GM23248 (cell line): ENCODE results near the gene PC. TPM values are rescaled to one million over a fixed set of nuclear protein-coding genes. Genes with fewer than 3 reads are reported as not detected.
A peak's percentile ranks its signal among the peaks of the same experiment; 100 is the strongest.

Experiments
- DNase-seq: peaks from one replicate; pipeline ENCODE4 v3.0.0-alpha.2; 2015
- H2AFZ ChIP-seq: fragments of 200-600 bp; sonication (generic); 2 replicates; pipeline ENCODE4 v1.6.1; 2016; ENCODE audit warnings: antibody characterized with exemption
- H3F3A ChIP-seq: fragments of 200-600 bp; sonication (generic); 2 replicates; pipeline ENCODE4 v1.6.1; 2016; ENCODE audit warnings: mild to moderate bottlenecking, antibody characterized with exemption, mixed run types; ENCODE audit not compliant: insufficient read depth
- H3K27ac ChIP-seq: fragments of 200-600 bp; sonication (generic); 2 replicates; pipeline ENCODE4 v1.5.1; 2016; ENCODE audit warnings: mild to moderate bottlenecking
- H3K27me3 ChIP-seq: fragments of 200-600 bp; sonication (generic); replicated peaks from 2 replicates; pipeline ENCODE4 v1.6.1; 2016; ENCODE audit warnings: mild to moderate bottlenecking; ENCODE audit not compliant: insufficient read depth
- H3K36me3 ChIP-seq: fragments of 200-600 bp; sonication (generic); 2 replicates; pipeline ENCODE4 v1.6.1; 2016; ENCODE audit warnings: low read depth, mild to moderate bottlenecking
- H3K4me1 ChIP-seq: fragments of 200-600 bp; sonication (generic); 2 replicates; pipeline ENCODE4 v1.6.1; 2016; ENCODE audit warnings: mild to moderate bottlenecking; ENCODE audit not compliant: insufficient read depth
- H3K4me2 ChIP-seq: fragments of 200-600 bp; sonication (generic); one replicate; pipeline ENCODE4 v1.6.1; 2016; ENCODE audit warnings: mild to moderate bottlenecking; ENCODE audit not compliant: unreplicated experiment
- H3K4me3 ChIP-seq: fragments of 200-600 bp; sonication (generic); 2 replicates; pipeline ENCODE4 v1.5.1; 2016; ENCODE audit warnings: mild to moderate bottlenecking
- H3K79me2 ChIP-seq: fragments of 200-600 bp; sonication (generic); 2 replicates; pipeline ENCODE4 v1.6.1; 2016; ENCODE audit warnings: mild to moderate bottlenecking; ENCODE audit not compliant: insufficient read depth
- H3K9ac ChIP-seq: fragments of 200-600 bp; sonication (generic); 2 replicates; pipeline ENCODE4 v1.6.1; 2016; ENCODE audit warnings: mild to moderate bottlenecking
- H3K9me2 ChIP-seq: fragments of 200-600 bp; sonication (generic); 2 replicates; pipeline ENCODE4 v1.6.1; 2016; ENCODE audit warnings: mixed run types, mild to moderate bottlenecking, moderate library complexity; ENCODE audit not compliant: insufficient read depth
- H3K9me3 ChIP-seq: fragments of 200-600 bp; sonication (generic); one replicate; pipeline ENCODE4 v1.6.1; 2017; ENCODE audit warnings: low read depth
- H4K20me1 ChIP-seq: fragments of 200-600 bp; sonication (generic); 2 replicates; pipeline ENCODE4 v1.6.0; 2016; ENCODE audit not compliant: insufficient read depth
- EZH2 ChIP-seq: fragments of 200-600 bp; sonication (generic); IDR thresholded peaks from 2 replicates; pipeline ENCODE4 v1.6.1; 2018; ENCODE audit warnings: antibody characterized with exemption, mild to moderate bottlenecking; ENCODE audit not compliant: insufficient read depth, poor library complexity, severe bottlenecking
- EZH2phosphoT487 ChIP-seq: fragments of 200-600 bp; sonication (generic); IDR thresholded peaks from 2 replicates; pipeline ENCODE4 v1.6.1; 2018; ENCODE audit warnings: antibody characterized with exemption, moderate library complexity, mild to moderate bottlenecking, low read depth; ENCODE audit not compliant: insufficient read depth
- WGBS, 2 experiments: methylation state at CpG; one replicate each; pipeline ENCODE4 v1.1.6; 2015 to 2017; ENCODE audit warnings: low lambda C conversion rate in 2 of 2, low coverage in 1 of 2; ENCODE audit errors: missing lambda C conversion rate in 2 of 2; 5-methylcytosine and 5-hydroxymethylcytosine counted together
- in situ Hi-C: fragments of 300-500 bp; cut with MboI; formaldehyde crosslinking; loops from 2 replicates; pipeline ENCODE4 v1.15.0; 2020
- polyA plus RNA-seq: library from polyadenylated mRNA; unstranded; fragments of >200 nt; fragmentation: Nextera tagmentation; extraction: Ambion mirVana; gene quantifications from 2 replicates; pipeline ENCODE4 v1.2.1, GENCODE V29; 2016
- total RNA-seq: library from RNA; depleted of rRNA; stranded (reverse); fragments of >200 nt; shearing (Covaris generic); gene quantifications from 2 replicates; pipeline ENCODE4 v1.2.3, GENCODE V29; 2014

PC gene
- total and polyA plus RNA-seq, 2 experiments from 2014 or later = 16.4 to 16.6 TPM

DNA sequence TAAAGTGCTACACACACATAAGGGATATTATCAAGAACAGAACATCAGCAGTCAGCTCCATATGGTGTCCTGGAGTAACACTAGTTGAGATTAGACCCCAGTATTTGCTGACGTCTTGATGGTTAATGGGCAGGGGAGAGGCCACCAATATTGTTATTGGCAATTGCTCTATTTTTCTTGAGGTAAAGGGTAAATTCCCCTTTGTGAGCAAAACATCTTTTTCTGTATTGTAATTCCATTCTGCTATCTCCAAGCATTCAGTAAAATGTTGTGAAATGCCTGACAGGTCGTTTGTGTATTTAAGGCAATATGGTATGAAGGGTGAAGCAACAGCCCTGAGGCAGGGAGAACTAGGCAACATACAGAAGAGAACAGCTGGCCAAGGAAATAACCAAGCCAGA, 21.9 kb downstream of the PC start:
- WGBS, 2 experiments = 34 to 46% methylated on average over 2 of the region's 2 CpGs
- H3K4me2 ChIP-seq = no peak overlapping the region
- H4K20me1 ChIP-seq = no peaks in the 10 kb centered on the region
- peak; percentile 58 for DNase-seq
- no peak for TF ChIP-seq EZH2
- TF ChIP-seq EZH2phosphoT487 = no peak
- H3K4me3 ChIP-seq = no peak overlapping the region
- peaks cover 19% of the 10 kb centered on the region; the same call in 1 of the 2 replicates for H3F3A ChIP-seq
- H3K36me3 ChIP-seq = no peaks in the 10 kb centered on the region
- in situ Hi-C loops = no loop called here
- H3K79me2 ChIP-seq = no peaks in the 10 kb centered on the region
- H2AFZ ChIP-seq = no peak overlapping the region
- H3K4me1 ChIP-seq = peaks cover 16% of the 10 kb centered on the region
- no peaks in the 10 kb centered on the region for H3K9me2 ChIP-seq
- H3K9ac ChIP-seq = no peak overlapping the region
- H3K9me3 ChIP-seq = no peaks in the 10 kb centered on the region
- no peaks in the 10 kb centered on the region for H3K27me3 ChIP-seq
- peak overlapping the region; percentile 30 for H3K27ac ChIP-seq

DNA sequence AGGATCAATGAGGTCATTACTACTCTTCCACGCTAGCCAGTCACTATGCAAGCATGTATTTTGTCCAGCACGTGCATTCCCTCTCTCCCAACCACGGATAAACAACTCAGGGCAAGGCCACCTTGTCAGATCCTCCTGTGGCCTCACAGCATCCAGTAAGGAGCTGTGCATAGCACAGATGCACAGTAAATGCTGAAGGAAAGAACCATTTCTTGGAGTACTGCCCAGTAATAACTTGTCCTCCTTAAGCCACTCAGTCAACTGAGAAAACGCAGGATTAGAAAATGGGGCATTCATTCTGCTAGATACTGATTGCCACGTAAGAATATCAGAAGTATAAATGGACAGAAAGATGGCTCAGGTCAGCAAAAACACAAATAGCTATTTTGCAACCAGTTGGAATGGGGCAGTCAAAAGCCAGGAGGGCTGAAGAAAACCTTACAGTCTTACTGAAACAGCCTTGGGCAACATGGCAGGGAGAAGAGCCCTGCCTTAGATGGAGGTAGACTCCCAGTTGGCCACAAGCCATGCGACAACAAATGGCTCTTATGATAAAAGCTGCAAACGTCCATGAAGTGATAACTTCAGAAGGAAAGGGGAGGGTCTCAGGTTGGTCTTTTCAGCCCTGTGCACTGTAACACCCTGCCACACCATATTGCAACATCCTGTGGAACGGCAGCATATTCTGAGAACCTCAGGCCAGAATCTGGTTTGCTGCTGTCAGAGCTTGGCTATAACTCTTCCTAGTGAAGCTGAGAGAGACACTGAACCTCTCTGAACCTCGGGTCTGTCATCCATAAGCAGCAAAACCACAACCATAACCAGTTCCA, 23.0 kb downstream of the PC start:
- Histone ChIP-seq H3K36me3 (no peaks in the 10 kb centered on the region), H3K4me1 (peaks cover 16% of the 10 kb centered on the region), H3K9me2 (no peaks in the 10 kb centered on the region), H3K4me3 (no peak overlapping the region), H4K20me1 (no peaks in the 10 kb centered on the region), H3K79me2 (no peaks in the 10 kb centered on the region), H3F3A (peaks cover 19% of the 10 kb centered on the region; the same call in 1 of the 2 replicates), H2AFZ (no peak overlapping the region), H3K9me3 (no peaks in the 10 kb centered on the region), H3K27me3 (no peaks in the 10 kb centered on the region), H3K4me2 (no peak overlapping the region), H3K27ac (peak overlapping the region; percentile 30), H3K9ac (no peak overlapping the region)
- in situ Hi-C loops = no loop called here
- DNase-seq = peak; percentile 38
- TF ChIP-seq EZH2phosphoT487 (no peak), EZH2 (no peak)
- 56% methylated on average over 9 of the region's 9 CpGs for WGBS, 2 experiments

DNA sequence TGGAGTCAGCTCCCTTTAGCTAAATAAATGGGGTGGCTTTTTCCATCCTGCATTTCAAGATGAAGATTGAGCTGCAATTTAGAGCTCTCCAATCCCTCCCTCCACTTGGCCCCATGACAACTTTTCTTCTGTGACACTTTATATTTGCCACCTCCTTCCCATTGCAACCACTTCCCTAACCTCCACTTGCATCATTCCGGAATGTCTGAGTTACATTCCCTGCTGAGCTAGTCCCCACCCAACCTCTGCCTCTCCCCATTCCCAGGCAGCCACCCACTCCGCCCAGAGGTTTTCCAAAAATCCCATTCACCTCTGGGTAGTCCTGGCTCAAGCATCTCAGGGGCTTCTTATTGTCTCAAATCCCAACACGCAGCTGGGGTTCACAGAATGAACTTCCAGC, 24.7 kb downstream of the PC start:
- H3K4me3 ChIP-seq = no peak overlapping the region
- H3K9me2 ChIP-seq = no peaks in the 10 kb centered on the region
- TF ChIP-seq EZH2phosphoT487 (no peak), EZH2 (no peak)
- peaks cover 19% of the 10 kb centered on the region; the same call in 1 of the 2 replicates for H3F3A ChIP-seq
- no peaks in the 10 kb centered on the region for H4K20me1 ChIP-seq
- peaks cover 24% of the 10 kb centered on the region for H3K4me1 ChIP-seq
- peak; percentile 15 for DNase-seq
- H3K27me3 ChIP-seq = no peaks in the 10 kb centered on the region
- H3K79me2 ChIP-seq = no peaks in the 10 kb centered on the region
- no peak overlapping the region for H3K9ac ChIP-seq
- H3K4me2 ChIP-seq = no peak overlapping the region
- in situ Hi-C loops = no loop called here
- H3K36me3 ChIP-seq = no peaks in the 10 kb centered on the region
- H3K9me3 ChIP-seq = no peaks in the 10 kb centered on the region
- 97 to 98% methylated on average over 3 of the region's 3 CpGs for WGBS, 2 experiments
- no peak overlapping the region for H3K27ac ChIP-seq
- no peak overlapping the region for H2AFZ ChIP-seq

DNA sequence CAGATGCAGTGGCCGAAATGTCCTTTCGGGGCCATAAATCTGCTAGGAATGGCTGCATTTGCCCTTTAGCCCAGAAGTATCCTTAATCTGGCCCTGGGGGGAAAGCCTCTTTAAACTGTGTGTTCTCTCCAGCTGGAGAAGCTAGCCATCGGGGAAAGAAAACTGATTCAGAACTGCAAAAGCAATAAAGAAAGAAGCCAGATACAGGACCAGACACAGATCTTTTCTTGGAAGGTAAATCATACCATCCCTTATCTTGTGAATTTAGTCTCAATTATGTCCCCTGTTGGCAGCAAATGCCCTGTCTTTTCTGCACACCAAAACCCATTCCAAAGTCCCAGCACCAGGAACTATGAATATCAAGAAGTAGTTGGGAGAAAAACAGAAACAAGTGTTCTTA, 25.6 kb downstream of the PC start:
- Histone ChIP-seq H3K9ac (no peak overlapping the region), H3K9me3 (no peaks in the 10 kb centered on the region), H3K4me2 (no peak overlapping the region), H3K4me3 (no peak overlapping the region), H3K9me2 (no peaks in the 10 kb centered on the region), H2AFZ (no peak overlapping the region), H3K36me3 (no peaks in the 10 kb centered on the region), H3K79me2 (no peaks in the 10 kb centered on the region), H3K27me3 (no peaks in the 10 kb centered on the region), H3K4me1 (peaks cover 24% of the 10 kb centered on the region), H3F3A (peaks cover 19% of the 10 kb centered on the region; the same call in 1 of the 2 replicates), H4K20me1 (no peaks in the 10 kb centered on the region), H3K27ac (no peak overlapping the region)
- DNase-seq = no peak
- TF ChIP-seq EZH2 (no peak), EZH2phosphoT487 (no peak)
- in situ Hi-C loops = no loop called here
- WGBS, 2 experiments = 88 to 94% methylated on average over 3 of the region's 3 CpGs
